RPMI8226 (cell line): Measurements from ENCODE around the gene TMEM209.
"Not testable (repeated sequence)": the region's sequence is repeated elsewhere in the genome, so short reads cannot be mapped to it uniquely, and the experiment has no call there.

Source experiments
- DNase-seq: peaks from one replicate; pipeline ENCODE4 v3.0.0-alpha.2; 2015

Gene TMEM209

DNA sequence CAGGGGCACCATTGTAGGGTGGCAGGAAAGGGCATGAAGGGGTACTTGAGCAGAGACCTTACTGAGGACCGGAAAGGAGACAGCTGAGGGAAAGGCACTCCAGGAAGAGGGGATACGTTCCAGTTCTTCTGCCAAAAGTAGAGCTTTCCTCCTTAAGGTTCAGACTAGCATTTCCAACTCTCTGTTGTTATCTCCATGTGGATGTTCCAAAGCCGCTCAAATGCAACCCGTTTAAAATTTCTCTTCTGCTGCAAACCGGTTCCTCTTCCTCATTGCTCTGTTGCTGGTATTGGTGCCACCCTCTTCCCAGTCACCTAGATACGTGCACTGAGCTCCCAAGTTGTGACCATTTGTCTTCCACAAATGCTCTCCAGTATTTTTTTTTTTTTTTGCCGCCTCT lies 47.5 kb downstream of the TMEM209 start:
- no peak for DNase-seq

DNA sequence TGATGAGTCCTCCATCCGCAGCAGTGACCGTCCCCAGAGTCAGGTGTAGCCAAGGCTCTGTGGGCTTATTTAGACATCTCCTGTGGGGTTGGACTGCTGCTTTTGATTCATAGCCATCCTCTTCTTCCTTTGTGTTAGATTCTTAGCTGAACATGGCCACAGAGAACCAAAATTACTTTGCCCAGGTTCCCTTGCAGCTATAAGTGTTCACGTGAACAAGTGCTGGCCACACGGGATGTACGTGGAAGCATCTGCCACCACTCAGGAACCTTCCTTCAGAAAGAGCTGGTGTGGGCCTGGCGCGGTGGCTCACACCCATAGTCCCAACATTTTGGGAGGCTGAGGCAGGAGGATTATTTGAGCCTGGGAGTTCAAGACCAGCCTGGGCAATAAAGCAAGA lies 49.1 kb downstream of the TMEM209 start:
- no peak for DNase-seq

DNA sequence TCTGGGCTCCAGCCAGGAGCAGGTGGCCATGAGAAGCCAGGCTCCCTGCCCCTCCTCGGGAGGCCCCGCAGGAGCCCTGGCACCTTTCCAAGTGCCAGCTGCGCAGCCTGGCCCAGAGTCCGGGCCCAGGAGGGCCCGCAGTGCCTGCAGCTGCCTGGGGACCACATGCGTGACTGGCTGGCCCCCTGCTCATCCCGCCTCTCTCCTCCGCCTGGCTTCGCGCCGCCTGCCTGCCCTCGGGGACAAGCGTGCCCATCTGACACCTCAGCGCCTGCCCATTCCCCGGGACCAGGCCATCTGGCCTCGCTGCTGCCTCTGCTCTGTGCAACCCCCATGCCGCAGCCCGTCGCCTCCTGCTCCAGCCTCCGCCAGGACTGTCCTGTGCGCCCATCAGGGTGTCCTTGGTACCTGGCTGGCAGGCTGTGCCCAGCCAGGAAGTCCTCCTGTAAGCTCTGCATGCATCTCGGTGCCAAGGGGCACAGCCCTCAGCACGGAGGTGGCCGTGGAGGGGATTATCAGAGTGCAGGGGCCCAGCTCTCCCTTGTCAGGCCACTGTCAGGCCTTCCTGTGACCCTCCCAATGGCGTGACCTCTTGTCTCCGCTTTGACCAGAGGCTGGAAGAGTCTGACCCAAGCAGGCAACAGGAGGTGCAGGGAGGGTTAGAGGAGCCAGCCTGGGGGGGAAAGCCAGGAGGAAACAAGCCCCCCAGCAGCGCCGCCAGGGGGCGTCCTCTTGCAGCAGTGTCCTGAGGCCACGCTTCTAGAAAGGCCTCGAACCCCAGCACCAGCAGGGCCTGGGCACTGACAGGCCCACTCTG lies 50.5 kb downstream of the TMEM209 start:
- peak; percentile 99 for DNase-seq

DNA sequence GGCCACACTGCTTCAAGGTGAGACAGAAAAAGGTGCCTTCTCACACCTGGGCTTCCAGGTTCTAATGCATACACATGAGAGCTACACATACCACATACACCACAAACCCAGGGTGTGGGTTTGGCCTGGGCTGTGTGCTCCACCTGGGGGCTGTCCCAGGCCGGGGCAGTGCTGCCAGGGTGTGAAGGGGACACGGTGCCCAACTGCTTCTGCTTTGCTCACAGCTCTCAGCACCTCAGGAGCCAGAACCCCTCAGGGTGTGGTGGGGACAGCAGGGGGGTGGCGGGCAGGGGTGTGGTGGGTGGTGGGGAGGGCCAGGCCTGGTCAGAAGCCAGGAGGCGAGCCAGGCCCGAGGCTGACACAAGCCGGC lies 51.1 kb downstream of the TMEM209 start:
- peak; percentile 96 for DNase-seq

DNA sequence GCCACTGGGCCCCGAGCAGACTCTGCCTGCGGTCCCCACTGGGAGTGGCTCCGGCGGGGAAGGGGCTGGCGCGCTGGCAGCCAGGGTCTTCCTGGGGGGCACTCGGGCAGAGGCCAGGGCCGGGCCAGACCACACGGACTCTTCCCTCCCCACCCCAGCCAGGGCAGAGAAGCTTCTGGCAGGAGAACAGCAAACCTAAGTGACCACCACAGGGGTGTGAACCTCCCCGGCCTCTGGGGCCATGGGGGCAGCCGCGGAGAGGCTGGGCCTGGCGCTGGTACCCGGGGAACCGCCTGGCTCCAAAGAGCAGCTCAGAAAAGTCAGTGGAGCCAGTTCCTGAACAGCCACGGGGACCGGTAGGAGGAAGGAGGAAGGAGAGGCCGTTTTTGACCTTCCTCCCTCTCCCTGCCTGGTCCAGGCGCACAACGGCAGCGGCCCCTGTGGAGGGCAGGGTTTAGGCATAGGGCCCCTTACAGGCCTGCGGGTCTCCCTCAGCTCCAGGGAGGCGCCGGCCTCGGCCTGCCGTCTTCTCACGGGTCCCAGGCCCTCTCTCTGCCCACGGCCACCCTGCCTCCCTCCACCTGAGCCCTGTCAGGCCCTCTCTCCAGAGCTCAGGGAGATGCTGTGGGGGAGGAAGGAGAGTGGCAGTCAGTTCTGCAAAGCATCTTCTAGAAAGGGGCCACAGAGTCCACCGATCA lies 51.8 kb downstream of the TMEM209 start:
- DNase-seq = peak; percentile 43

DNA sequence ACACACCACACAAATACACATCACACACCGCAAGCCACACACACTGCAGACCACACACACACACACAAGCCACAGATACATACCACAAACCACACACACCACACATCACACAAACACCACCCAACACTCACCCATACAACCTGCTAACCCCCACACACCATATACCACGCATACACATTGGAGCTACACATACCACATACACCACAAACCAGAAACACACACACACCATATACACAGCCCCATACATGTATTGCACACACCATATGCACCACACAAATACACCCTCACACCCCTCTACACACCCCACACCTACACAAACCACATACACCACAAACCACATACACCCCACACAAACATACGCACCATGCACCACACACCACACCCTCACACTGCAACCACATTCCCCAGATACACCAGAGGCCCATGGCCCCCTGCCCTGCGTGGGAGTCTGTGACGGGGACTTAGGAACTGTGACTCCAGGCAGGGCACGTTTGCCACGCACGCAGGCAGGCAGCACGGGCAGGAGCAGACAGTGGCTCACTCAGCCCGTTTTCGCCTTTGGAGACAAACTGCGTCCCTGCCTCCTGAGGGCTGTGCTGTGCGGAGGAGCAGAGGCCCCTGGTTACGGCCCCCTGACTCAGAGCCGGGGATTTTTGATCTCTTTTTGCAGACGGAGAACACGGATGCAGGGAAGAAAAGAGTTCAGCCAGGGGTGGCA lies 52.6 kb downstream of the TMEM209 start:
- DNase-seq = no peak

DNA sequence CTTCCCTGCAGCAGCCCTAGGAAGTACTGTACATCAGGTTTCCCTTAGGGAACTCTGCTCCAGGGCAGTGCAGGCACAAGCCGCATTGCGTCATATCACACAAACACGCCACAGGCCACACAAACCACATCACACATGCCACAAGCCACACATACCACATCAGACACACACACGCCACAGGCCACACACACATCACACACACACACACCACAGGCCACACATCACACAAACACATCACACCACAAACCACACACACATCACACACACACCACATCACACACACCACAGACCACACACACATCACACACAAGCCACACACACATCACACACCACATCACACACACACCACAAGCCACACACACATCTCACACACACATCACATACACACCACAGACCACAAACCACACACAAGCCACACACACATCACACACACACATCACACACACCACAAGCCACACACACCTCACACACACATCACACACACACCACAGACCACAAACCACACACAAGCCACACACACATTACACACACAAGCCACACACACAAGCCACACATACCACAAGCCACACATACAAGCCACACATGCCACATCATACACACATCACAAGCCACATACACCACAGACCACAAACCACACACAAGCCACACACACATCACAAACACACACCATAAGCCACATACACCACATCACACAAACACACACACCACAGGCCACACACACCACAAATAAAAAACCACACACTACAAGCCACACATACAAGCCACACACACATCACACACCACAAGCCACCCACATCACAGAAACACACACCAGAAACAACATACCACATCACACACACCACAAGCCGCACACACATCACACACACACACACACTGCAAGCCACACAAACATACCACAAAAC lies 53.4 kb downstream of the TMEM209 start:
- no peak for DNase-seq

DNA sequence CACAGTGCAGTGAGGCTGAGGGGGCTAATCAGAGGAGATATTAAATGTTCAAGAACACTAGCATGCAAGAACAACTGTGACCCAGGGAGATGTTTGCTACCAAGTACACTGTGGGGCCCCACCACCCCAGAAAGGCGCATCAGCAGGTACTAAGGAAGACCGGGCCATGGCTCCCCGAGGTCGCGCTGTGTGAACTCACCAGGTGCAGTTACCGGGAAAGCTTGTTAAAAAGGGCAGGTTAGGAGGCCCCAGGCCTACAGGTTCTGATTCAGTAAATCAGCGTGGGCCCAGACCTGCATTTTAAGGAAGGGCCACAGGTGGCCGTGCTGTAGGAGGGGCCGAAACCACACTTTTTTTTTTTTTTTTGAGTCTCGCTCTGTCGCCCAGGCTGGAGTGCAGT lies 54.6 kb downstream of the TMEM209 start:
- DNase-seq = peak; percentile 19

GRCh38 chr7:130149281-130150139 lies 55.7 kb downstream of the TMEM209 start:
- peak; percentile 93 for DNase-seq

GRCh38 chr7:130148561-130148960 lies 56.6 kb downstream of the TMEM209 start:
- no peak for DNase-seq

DNA sequence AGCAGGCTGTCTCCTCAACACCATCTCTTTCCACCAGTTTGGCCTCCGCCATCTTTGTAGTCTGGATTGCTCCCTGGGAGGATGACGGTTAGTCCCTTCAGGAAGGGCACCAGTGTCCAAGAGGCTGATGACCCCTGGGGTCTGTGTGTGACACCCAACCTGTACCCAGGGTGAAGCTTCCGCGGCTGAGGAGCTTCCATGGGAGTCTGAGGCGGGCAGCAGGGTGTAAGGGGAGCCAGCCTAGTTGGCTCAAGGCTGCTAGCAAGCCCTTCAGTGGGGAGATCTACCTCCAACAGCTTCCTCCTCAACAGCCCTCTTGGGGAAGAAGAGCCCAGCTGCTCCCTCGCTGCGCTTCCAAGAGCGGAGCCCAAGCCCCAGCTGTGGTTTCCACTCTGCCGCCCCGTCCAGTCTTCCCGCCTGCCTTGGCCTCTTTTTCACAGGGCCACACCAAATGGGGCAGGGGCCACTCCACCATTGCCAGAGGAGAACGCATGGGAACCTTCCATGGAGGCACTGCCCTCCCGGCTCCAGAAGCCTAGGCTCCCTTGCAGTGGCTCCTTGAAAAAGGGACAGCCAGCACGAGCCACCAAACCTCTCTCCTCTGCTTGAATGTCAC lies 57.4 kb downstream of the TMEM209 start:
- DNase-seq = no peak

- no peak for DNase-seq
Observed at GRCh38 chr7:130146693-130147405, 58.4 kb downstream of the TMEM209 start.

DNA sequence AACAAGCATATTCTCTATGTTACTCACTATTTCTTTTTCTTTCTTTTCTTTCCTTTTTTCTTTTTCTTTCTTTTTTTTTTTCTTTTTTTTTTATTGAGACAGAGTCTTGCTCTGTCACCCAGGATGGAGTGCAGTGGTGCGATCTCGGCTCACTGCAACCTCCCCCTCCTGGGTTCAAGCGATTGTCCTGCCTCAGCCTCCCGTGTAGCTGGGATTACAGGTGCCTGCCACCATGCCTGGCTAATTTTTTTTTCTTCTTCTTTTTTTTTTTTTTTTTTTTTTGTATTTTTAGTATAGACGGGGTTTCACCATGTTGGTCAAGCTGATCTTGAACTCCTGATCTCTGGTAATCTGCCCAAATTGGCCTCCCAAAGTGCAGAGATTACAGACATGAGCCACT lies 59.1 kb downstream of the TMEM209 start:
- DNase-seq = not testable (repeated sequence)

- no peak for DNase-seq
Observed at GRCh38 chr7:130145424-130146100, 59.6 kb downstream of the TMEM209 start.

DNA sequence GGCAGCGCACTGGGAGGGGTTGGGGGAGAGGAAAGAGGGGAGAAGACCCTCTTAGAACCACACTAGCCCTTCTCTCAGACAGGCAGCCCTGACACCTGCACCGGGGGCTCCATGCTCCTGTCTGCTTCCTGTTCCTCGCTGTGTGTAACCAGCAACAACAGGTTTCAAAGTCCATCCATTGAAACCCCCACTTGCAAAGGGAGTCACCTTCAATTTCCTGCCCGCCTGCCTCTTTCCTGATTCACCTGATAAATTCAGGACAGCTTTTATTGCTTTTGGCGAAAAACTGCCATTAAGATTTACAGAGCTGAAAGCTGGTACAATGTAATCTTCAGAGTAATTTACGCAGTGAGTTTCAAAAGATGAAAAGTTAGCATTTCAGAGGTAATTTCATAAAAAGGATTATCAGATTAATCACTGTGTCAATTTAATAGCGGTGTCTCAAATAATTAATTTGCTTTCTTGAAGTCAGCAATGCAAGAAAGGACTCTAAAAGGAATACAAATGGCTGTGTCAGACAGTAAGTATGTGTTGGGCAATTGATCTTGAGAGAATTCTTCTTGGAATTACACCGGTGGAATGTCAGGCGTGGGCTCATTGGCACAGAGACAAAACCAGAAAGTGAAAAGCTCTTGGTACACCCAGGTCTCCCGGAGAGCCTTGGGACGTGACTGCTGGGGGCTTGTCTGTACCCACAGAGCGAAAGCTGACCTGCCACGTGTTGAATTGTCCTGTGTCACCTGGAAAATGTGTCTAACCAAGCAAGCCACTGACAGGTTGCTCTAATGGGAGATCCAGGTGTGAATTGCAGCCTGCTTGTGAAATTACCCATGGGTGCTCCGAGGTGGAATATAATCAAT lies 60.7 kb downstream of the TMEM209 start:
- DNase-seq = no peak

DNA sequence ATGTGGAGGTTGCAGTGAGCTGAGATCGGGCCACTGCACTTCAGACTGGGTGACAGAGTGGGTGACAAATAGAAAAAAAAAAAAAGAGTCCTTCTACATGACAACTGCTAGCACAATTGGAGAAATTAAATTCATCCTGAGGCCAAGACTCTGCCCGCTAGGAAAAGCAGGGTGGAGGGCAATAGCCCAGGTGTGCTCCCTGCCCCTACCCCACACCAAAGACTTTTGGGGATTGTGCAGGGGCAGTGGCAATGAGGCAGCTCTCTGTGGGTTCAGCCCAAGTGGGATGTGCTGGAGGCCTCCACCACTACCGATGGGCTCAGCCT lies 61.3 kb downstream of the TMEM209 start:
- DNase-seq = no peak

GRCh38 chr7:130143334-130143732 lies 61.9 kb downstream of the TMEM209 start:
- no peak for DNase-seq

GRCh38 chr7:130142654-130143333 lies 62.4 kb downstream of the TMEM209 start:
- no peak for DNase-seq
